ENCODE data around the gene KCNMA1. TPM values are rescaled to one million over a fixed set of nuclear protein-coding genes. Genes with fewer than 3 reads are reported as not detected.

Gene KCNMA1
- total and polyA plus RNA-seq, 7 experiments from 2014 or later = 0.42 TPM; not detected in 6

- DNase-seq (no peak), ATAC-seq (no peak)
- CTCF ChIA-PET = no interaction called here
- intact Hi-C loops (cut with micrococcal nuclease) = no loop called here
- Histone ChIP-seq H3K4me3 (ENCODE audit: low read length) (no peak overlapping the region), H3K9me3 (ENCODE audit: control insufficient read depth in 2 of 3, low read length in 3 of 3) (no peaks in the 10 kb centered on the region), H3K36me3 (ENCODE audit: control insufficient read depth in 2 of 3, insufficient read depth in 3 of 3, low read length in 3 of 3) (no peaks in the 10 kb centered on the region), H3K27ac (ENCODE audit: low read depth, low read length) (no peak overlapping the region), H3K27me3 (ENCODE audit: control insufficient read depth in 2 of 2, insufficient read depth in 2 of 2, low read length in 2 of 2) (no peaks in the 10 kb centered on the region), H3K4me1 (ENCODE audit: control insufficient read depth in 2 of 2, insufficient read depth in 2 of 2, low read length in 2 of 2) (no peaks in the 10 kb centered on the region)
- POLR2A ChIA-PET = no interaction called here
- H3K27me3 Mint-ChIP-seq = peaks cover 0 to 4% (median 0%) of the 10 kb centered on the region in 5 donors
- no peak overlapping the region for H3K27ac Mint-ChIP-seq
- H3K36me3 Mint-ChIP-seq = no peaks in the 10 kb centered on the region
- H3K4me1 Mint-ChIP-seq = peaks cover 0 to 10% (median 2%) of the 10 kb centered on the region in 7 donors
- H3K9me3 Mint-ChIP-seq = no peaks in the 10 kb centered on the region
- H3K4me3 Mint-ChIP-seq = no peak overlapping the region
These were observed 17.5 kb downstream of the KCNMA1 start for GRCh38 chr10:77619964-77620703.

- Histone ChIP-seq H3K4me3 (ENCODE audit: low read length) (no peak overlapping the region), H3K27me3 (ENCODE audit: control insufficient read depth in 2 of 2, insufficient read depth in 2 of 2, low read length in 2 of 2) (no peaks in the 10 kb centered on the region), H3K9me3 (ENCODE audit: control insufficient read depth in 2 of 3, low read length in 3 of 3) (no peaks in the 10 kb centered on the region), H3K4me1 (ENCODE audit: control insufficient read depth in 2 of 2, insufficient read depth in 2 of 2, low read length in 2 of 2) (no peaks in the 10 kb centered on the region), H3K36me3 (ENCODE audit: control insufficient read depth in 2 of 3, insufficient read depth in 3 of 3, low read length in 3 of 3) (no peaks in the 10 kb centered on the region), H3K27ac (ENCODE audit: low read depth, low read length) (no peak overlapping the region)
- Mint-ChIP-seq H3K27ac (no peak overlapping the region), H3K4me3 (no peak overlapping the region), H3K27me3 (peaks cover 0 to 6% (median under 1%) of the 10 kb centered on the region in 5 donors), H3K9me3 (no peaks in the 10 kb centered on the region), H3K36me3 (no peaks in the 10 kb centered on the region), H3K4me1 (peaks cover 0 to 9% (median 4%) of the 10 kb centered on the region in 7 donors)
- ChIA-PET CTCF (no interaction called here), POLR2A (no interaction called here)
- intact Hi-C loops (cut with micrococcal nuclease) = no loop called here
- DNase-seq (no peak), ATAC-seq (no peak)
These were observed 19.5 kb downstream of the KCNMA1 start for GRCh38 chr10:77618117-77618516.

- peaks cover 5 to 13% (median 9%) of the 10 kb centered on the region in 5 donors for H3K27me3 Mint-ChIP-seq
- POLR2A ChIA-PET = no interaction called here
- CTCF ChIA-PET = no interaction called here
These were observed 20.8 kb downstream of the KCNMA1 start for GRCh38 chr10:77616766-77617165.

GRCh38 chr10:77614778-77615625 is 22.6 kb downstream of the KCNMA1 start:
- H3K27ac Mint-ChIP-seq = no peak overlapping the region
- Histone ChIP-seq H3K27ac (ENCODE audit: low read depth, low read length) (no peak overlapping the region), H3K4me3 (ENCODE audit: low read length) (no peak overlapping the region), H3K27me3 (ENCODE audit: control insufficient read depth in 2 of 2, insufficient read depth in 2 of 2, low read length in 2 of 2) (no peaks in the 10 kb centered on the region), H3K4me1 (ENCODE audit: control insufficient read depth in 2 of 2, insufficient read depth in 2 of 2, low read length in 2 of 2) (no peaks in the 10 kb centered on the region), H3K9me3 (ENCODE audit: control insufficient read depth in 2 of 3, low read length in 3 of 3) (no peaks in the 10 kb centered on the region), H3K36me3 (ENCODE audit: control insufficient read depth in 2 of 3, insufficient read depth in 3 of 3, low read length in 3 of 3) (no peaks in the 10 kb centered on the region)
- no peak for DNase-seq
- intact Hi-C loops (cut with micrococcal nuclease) = no loop called here
- H3K36me3 Mint-ChIP-seq = no peaks in the 10 kb centered on the region
- no peaks in the 10 kb centered on the region for H3K9me3 Mint-ChIP-seq
- ChIA-PET POLR2A (no interaction called here), CTCF (no interaction called here)
- H3K27me3 Mint-ChIP-seq = peaks cover 5 to 19% (median 12%) of the 10 kb centered on the region in 5 donors
- H3K4me3 Mint-ChIP-seq = no peak overlapping the region
- ATAC-seq = no peak
- peaks cover 0 to 6% (median 0%) of the 10 kb centered on the region in 7 donors for H3K4me1 Mint-ChIP-seq

More at GRCh38 chr10:77616766-77617165, 20.8 kb downstream of the KCNMA1 start:
- Mint-ChIP-seq H3K36me3 (no peaks in the 10 kb centered on the region), H3K9me3 (no peaks in the 10 kb centered on the region), H3K4me3 (no peak overlapping the region), H3K4me1 (peaks cover 0 to 4% (median 0%) of the 10 kb centered on the region in 7 donors), H3K27ac (no peak overlapping the region)
- intact Hi-C loops (cut with micrococcal nuclease) = no loop called here
- Histone ChIP-seq H3K27me3 (ENCODE audit: control insufficient read depth in 2 of 2, insufficient read depth in 2 of 2, low read length in 2 of 2) (no peaks in the 10 kb centered on the region), H3K4me1 (ENCODE audit: control insufficient read depth in 2 of 2, insufficient read depth in 2 of 2, low read length in 2 of 2) (no peaks in the 10 kb centered on the region), H3K4me3 (ENCODE audit: low read length) (no peak overlapping the region), H3K9me3 (ENCODE audit: control insufficient read depth in 2 of 3, low read length in 3 of 3) (no peaks in the 10 kb centered on the region), H3K36me3 (ENCODE audit: control insufficient read depth in 2 of 3, insufficient read depth in 3 of 3, low read length in 3 of 3) (no peaks in the 10 kb centered on the region), H3K27ac (ENCODE audit: low read depth, low read length) (no peak overlapping the region)
- no peak for ATAC-seq
- no peak for DNase-seq

GRCh38 chr10:77613476-77614130 is 24.0 kb downstream of the KCNMA1 start:
- intact Hi-C loops (cut with micrococcal nuclease) = no loop called here
- POLR2A ChIA-PET = interaction anchor here (0.6 kb wide), 1 partner anchor 1128 kb away, joined by 3 read pairs; no protein-coding TSS in a partner anchor
- peaks cover 0 to 6% (median 0%) of the 10 kb centered on the region in 7 donors for H3K4me1 Mint-ChIP-seq
- no peak overlapping the region for H3K27ac Mint-ChIP-seq
- Histone ChIP-seq H3K27me3 (ENCODE audit: control insufficient read depth in 2 of 2, insufficient read depth in 2 of 2, low read length in 2 of 2) (no peaks in the 10 kb centered on the region), H3K4me3 (ENCODE audit: low read length) (no peak overlapping the region), H3K9me3 (ENCODE audit: control insufficient read depth in 2 of 3, low read length in 3 of 3) (no peaks in the 10 kb centered on the region), H3K27ac (ENCODE audit: low read depth, low read length) (no peak overlapping the region), H3K4me1 (ENCODE audit: control insufficient read depth in 2 of 2, insufficient read depth in 2 of 2, low read length in 2 of 2) (no peaks in the 10 kb centered on the region), H3K36me3 (ENCODE audit: control insufficient read depth in 2 of 3, insufficient read depth in 3 of 3, low read length in 3 of 3) (no peaks in the 10 kb centered on the region)
- no peaks in the 10 kb centered on the region for H3K36me3 Mint-ChIP-seq
- H3K9me3 Mint-ChIP-seq = peaks cover 0 to 2% (median 0%) of the 10 kb centered on the region in 11 donors
- no peak for DNase-seq
- H3K27me3 Mint-ChIP-seq = peaks cover 5 to 27% (median 14%) of the 10 kb centered on the region in 5 donors
- CTCF ChIA-PET = interaction anchor here (0.6 kb wide), 1 partner anchor 247 kb away, joined by 3 read pairs; no protein-coding TSS in a partner anchor
- no peak for ATAC-seq
- no peak overlapping the region for H3K4me3 Mint-ChIP-seq

GRCh38 chr10:77611670-77612069 is 25.9 kb downstream of the KCNMA1 start:
- POLR2A ChIA-PET = no interaction called here
- intact Hi-C loops (cut with micrococcal nuclease) = no loop called here

More at GRCh38 chr10:77611670-77612069, 25.9 kb downstream of the KCNMA1 start:
- CTCF ChIA-PET = no interaction called here
- H3K36me3 ChIP-seq (ENCODE audit: control insufficient read depth in 2 of 3, insufficient read depth in 3 of 3, low read length in 3 of 3) = no peaks in the 10 kb centered on the region
- DNase-seq (no peak), ATAC-seq (no peak)
- H3K4me1 ChIP-seq (ENCODE audit: control insufficient read depth in 2 of 2, insufficient read depth in 2 of 2, low read length in 2 of 2) = no peaks in the 10 kb centered on the region
- no peaks in the 10 kb centered on the region for H3K27me3 ChIP-seq (ENCODE audit: control insufficient read depth in 2 of 2, insufficient read depth in 2 of 2, low read length in 2 of 2)
- H3K4me1 Mint-ChIP-seq = peaks cover 0 to 6% (median 0%) of the 10 kb centered on the region in 7 donors
- H3K9me3 ChIP-seq (ENCODE audit: control insufficient read depth in 2 of 3, low read length in 3 of 3) = no peaks in the 10 kb centered on the region
- H3K27me3 Mint-ChIP-seq = peaks cover 5 to 30% (median 14%) of the 10 kb centered on the region in 5 donors
- H3K9me3 Mint-ChIP-seq = peaks cover 0 to 2% (median 0%) of the 10 kb centered on the region in 11 donors
- H3K27ac ChIP-seq (ENCODE audit: low read depth, low read length) = no peak overlapping the region
- no peaks in the 10 kb centered on the region for H3K36me3 Mint-ChIP-seq
- no peak overlapping the region for H3K4me3 Mint-ChIP-seq
- H3K27ac Mint-ChIP-seq = no peak overlapping the region
- no peak overlapping the region for H3K4me3 ChIP-seq (ENCODE audit: low read length)

Data from naive thymus-derived CD4-positive, alpha-beta T cell (primary cell).